ENCODE measurements around the gene HSPBP1. TPM values are rescaled to one million over a fixed set of nuclear protein-coding genes. Genes with fewer than 3 reads are reported as not detected.

HSPBP1 gene
- polyA plus RNA-seq, 3 donors = 12.3 to 17.0 (median 15.3) TPM

- H3K4me2 ChIP-seq (replicated peaks; ENCODE audit: extremely low read depth, low read length, poor library complexity, severe bottlenecking) = no peak overlapping the region
- H3K27me3 ChIP-seq (ENCODE audit: control insufficient read depth in 2 of 2, insufficient read depth in 2 of 2, low read length in 2 of 2) = no peaks in the 10 kb centered on the region
- Mint-ChIP-seq H3K27me3 (ENCODE audit: low read depth in 3 of 3) (peaks cover 0 to 2% (median 2%) of the 10 kb centered on the region in 3 donors), H3K9me3 (peaks cover 0 to 2% (median 0%) of the 10 kb centered on the region in 7 donors), H3K36me3 (peaks cover 73 to 94% of the 10 kb centered on the region in 2 donors), H3K27ac (no peak overlapping the region), H3K4me1 (peaks cover 2% of the 10 kb centered on the region), H3K4me3 (no peak overlapping the region)
- peaks cover 53% of the 10 kb centered on the region for H3K79me2 ChIP-seq (ENCODE audit: insufficient read depth, low read length)
- peaks cover 86 to 99% of the 10 kb centered on the region in 2 donors for H3K36me3 ChIP-seq (replicated peaks in 1 of 2; ENCODE audit: control insufficient read depth in 1 of 2, insufficient read depth in 2 of 2, low read length in 2 of 2)
- H3K9me3 ChIP-seq (replicated peaks in 1 of 2; ENCODE audit: control insufficient read depth in 1 of 2, insufficient read depth in 1 of 2, low read length in 2 of 2) = no peaks in the 10 kb centered on the region
- H3K4me3 ChIP-seq (replicated peaks in 1 of 3; ENCODE audit: low read depth in 2 of 3, low read length in 3 of 3) = no peak overlapping the region
- H3K4me1 ChIP-seq (ENCODE audit: control insufficient read depth in 1 of 2, insufficient read depth in 2 of 2, low read length in 2 of 2) = peaks cover 0 to 3% of the 10 kb centered on the region in 2 donors
- intact Hi-C loops (cut with micrococcal nuclease) = no loop called here
- H3K27ac ChIP-seq (ENCODE audit: low read depth in 1 of 2, low read length in 2 of 2) = peak overlapping the region in 1 of 2 donors; percentile 31
- whole genome bisulfite sequencing (ENCODE audit: insufficient coverage) = 100% methylated on average over 5 of the region's 7 CpGs
- no peak for TF ChIP-seq CTCF (IDR thresholded peaks at IDR 0.05)
- no peak overlapping the region for H2AFZ ChIP-seq (ENCODE audit: insufficient read depth, low read depth, low read length, poor library complexity, severe bottlenecking)
- no peak overlapping the region for H3K9ac ChIP-seq (ENCODE audit: insufficient read depth, low read length, poor library complexity, severe bottlenecking)
- H4K20me1 ChIP-seq (ENCODE audit: insufficient read depth, low read length) = peaks cover 99% of the 10 kb centered on the region
- no peak for DNase-seq
These were observed 37.4 kb downstream of the HSPBP1 start for GRCh38 chr19:55242517-55242916.

GRCh38 chr19:55241935-55242464, 37.9 kb downstream of the HSPBP1 start:
- Mint-ChIP-seq H3K4me3 (no peak overlapping the region), H3K9me3 (peaks cover 0 to 2% (median 0%) of the 10 kb centered on the region in 7 donors), H3K27me3 (ENCODE audit: low read depth in 3 of 3) (peaks cover 0 to 2% (median 2%) of the 10 kb centered on the region in 3 donors), H3K36me3 (peaks cover 78 to 96% of the 10 kb centered on the region in 2 donors), H3K27ac (no peak overlapping the region), H3K4me1 (no peaks in the 10 kb centered on the region)
- Histone ChIP-seq H3K9ac (ENCODE audit: insufficient read depth, low read length, poor library complexity, severe bottlenecking) (no peak overlapping the region), H3K4me1 (ENCODE audit: control insufficient read depth in 1 of 2, insufficient read depth in 2 of 2, low read length in 2 of 2) (no peaks in the 10 kb centered on the region), H3K27ac (ENCODE audit: low read depth in 1 of 2, low read length in 2 of 2) (peak overlapping the region in 1 of 2 donors; percentile 31), H2AFZ (ENCODE audit: insufficient read depth, low read depth, low read length, poor library complexity, severe bottlenecking) (no peak overlapping the region), H3K4me3 (replicated peaks in 1 of 3; ENCODE audit: low read depth in 2 of 3, low read length in 3 of 3) (no peak overlapping the region), H3K4me2 (replicated peaks; ENCODE audit: extremely low read depth, low read length, poor library complexity, severe bottlenecking) (no peak overlapping the region), H4K20me1 (ENCODE audit: insufficient read depth, low read length) (peaks cover 99% of the 10 kb centered on the region), H3K9me3 (replicated peaks in 1 of 2; ENCODE audit: control insufficient read depth in 1 of 2, insufficient read depth in 1 of 2, low read length in 2 of 2) (no peaks in the 10 kb centered on the region), H3K27me3 (ENCODE audit: control insufficient read depth in 2 of 2, insufficient read depth in 2 of 2, low read length in 2 of 2) (no peaks in the 10 kb centered on the region), H3K36me3 (replicated peaks in 1 of 2; ENCODE audit: control insufficient read depth in 1 of 2, insufficient read depth in 2 of 2, low read length in 2 of 2) (peaks cover 89 to 99% of the 10 kb centered on the region in 2 donors), H3K79me2 (ENCODE audit: insufficient read depth, low read length) (peaks cover 48% of the 10 kb centered on the region)
- WGBS (ENCODE audit: insufficient coverage) = 93% methylated on average over 16 of the region's 16 CpGs
- DNase-seq = no peak
- TF ChIP-seq CTCF (IDR thresholded peaks at IDR 0.05) = no peak
- intact Hi-C loops (cut with micrococcal nuclease) = no loop called here
